SK-N-SH (cell line): ENCODE measurements around the gene RAET1L.

Experiments used
- EZH2phosphoT487 ChIP-seq: fragments of 200-600 bp; sonication (generic); IDR thresholded peaks from 2 replicates; pipeline ENCODE4 v1.6.1; 2017; ENCODE audit warnings: low read depth, mixed run types, mild to moderate bottlenecking, antibody characterized with exemption, moderate library complexity, borderline replicate concordance
- FOXM1 ChIP-seq: IDR thresholded peaks from 2 replicates; pipeline ENCODE4 v1.4.0; 2012; ENCODE audit warnings: low read depth, mild to moderate bottlenecking
- POLR2AphosphoS5 ChIP-seq: IDR thresholded peaks from 2 replicates; pipeline ENCODE4 v1.6.1; 2012; ENCODE audit warnings: low read depth, low read length
- SMC3 ChIP-seq: IDR thresholded peaks from 2 replicates; pipeline ENCODE4 v1.6.1; 2012; ENCODE audit warnings: low read depth, low read length, improper control_type of control experiment
- TAF1 ChIP-seq: IDR thresholded peaks from 2 replicates; pipeline ENCODE4 v1.6.1; 2012; ENCODE audit warnings: low read depth, mild to moderate bottlenecking, low read length, moderate library complexity, borderline replicate concordance
- TCF12 ChIP-seq: IDR thresholded peaks from 2 replicates; pipeline ENCODE4 v1.4.0; 2012
- YY1 ChIP-seq: IDR thresholded peaks from 2 replicates; pipeline ENCODE4 v1.4.0; 2012; ENCODE audit warnings: low read depth, mild to moderate bottlenecking
- TF ChIP-seq, protein P1 (sequence below): fragments of 200-600 bp; sonication (generic); IDR thresholded peaks from 2 replicates; pipeline ENCODE4 v1.6.1; 2017; ENCODE audit warnings: antibody characterized with exemption, mild to moderate bottlenecking, moderate library complexity

- TF ChIP-seq SMC3: no peak
- TF ChIP-seq, protein P1, sequence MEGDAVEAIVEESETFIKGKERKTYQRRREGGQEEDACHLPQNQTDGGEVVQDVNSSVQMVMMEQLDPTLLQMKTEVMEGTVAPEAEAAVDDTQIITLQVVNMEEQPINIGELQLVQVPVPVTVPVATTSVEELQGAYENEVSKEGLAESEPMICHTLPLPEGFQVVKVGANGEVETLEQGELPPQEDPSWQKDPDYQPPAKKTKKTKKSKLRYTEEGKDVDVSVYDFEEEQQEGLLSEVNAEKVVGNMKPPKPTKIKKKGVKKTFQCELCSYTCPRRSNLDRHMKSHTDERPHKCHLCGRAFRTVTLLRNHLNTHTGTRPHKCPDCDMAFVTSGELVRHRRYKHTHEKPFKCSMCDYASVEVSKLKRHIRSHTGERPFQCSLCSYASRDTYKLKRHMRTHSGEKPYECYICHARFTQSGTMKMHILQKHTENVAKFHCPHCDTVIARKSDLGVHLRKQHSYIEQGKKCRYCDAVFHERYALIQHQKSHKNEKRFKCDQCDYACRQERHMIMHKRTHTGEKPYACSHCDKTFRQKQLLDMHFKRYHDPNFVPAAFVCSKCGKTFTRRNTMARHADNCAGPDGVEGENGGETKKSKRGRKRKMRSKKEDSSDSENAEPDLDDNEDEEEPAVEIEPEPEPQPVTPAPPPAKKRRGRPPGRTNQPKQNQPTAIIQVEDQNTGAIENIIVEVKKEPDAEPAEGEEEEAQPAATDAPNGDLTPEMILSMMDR: no peak
- TF ChIP-seq EZH2phosphoT487: no peak
- no peak for TF ChIP-seq POLR2AphosphoS5
- no peak for TF ChIP-seq FOXM1
- TF ChIP-seq TCF12: no peak
- no peak for TF ChIP-seq YY1
- TF ChIP-seq TAF1: no peak
Measured at GRCh38 chr6:150001295-150002008, 23.9 kb downstream of the RAET1L start.
